Measurements from ENCODE around the gene LCE2A. TPM values are rescaled to one million over a fixed set of nuclear protein-coding genes. Genes with fewer than 3 reads are reported as not detected.
"Not testable (repeated sequence)": the region's sequence is repeated elsewhere in the genome, so short reads cannot be mapped to it uniquely, and the experiment has no call there.

The LCE2A gene, protein sequence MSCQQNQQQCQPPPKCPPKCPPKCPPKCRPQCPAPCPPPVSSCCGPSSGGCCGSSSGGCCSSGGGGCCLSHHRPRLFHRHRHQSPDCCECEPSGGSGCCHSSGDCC
- total RNA-seq = 1.2 TPM

DNA sequence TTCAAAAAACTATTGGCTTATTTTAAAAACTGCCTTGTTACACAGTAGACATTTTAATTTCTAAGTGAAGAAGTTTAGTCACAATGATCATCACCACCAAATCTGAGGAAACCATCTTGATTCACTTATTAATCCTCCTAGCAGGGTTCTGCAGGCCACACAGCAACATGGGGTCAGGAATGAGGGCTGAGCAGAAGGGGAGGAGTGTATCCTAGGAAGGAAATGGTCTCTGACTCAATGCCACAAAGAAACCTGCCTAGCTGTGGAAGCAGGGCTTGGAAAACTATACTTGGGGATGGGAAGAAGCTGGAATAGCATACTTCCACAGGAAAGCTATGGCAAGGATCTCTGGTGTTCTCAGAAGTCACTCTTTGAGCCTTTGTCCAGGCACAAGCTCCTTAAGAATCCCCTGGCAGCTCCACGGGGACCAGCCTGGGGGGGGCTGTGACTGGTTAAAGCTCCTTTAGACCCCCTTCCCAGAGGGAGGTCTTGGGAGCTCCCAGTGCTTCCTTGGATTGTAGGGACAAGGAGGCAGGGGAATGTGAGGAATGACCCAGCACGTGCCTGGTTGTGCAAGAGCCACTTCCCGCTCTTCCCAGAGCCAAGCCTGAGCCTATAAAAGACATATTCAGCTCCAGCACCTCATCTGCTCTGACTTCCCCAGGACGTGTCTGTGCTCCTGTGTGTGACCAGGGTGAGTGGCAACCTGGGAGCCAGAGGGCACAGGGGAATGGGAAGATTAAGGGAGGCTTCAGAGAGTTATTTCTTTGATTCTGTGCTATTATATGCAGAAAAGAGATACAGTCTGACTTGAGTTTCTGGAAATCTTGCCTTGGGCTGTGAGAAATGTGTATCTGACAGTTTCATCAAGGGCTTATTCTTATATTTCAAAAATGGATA is at the start of gene LCE2A:
Gene LCE2A, plus strand, starts transcription at position 645 of the 900 bp plus-strand sequence. CDS start 557 bp downstream, outside the sequence.
- DNase-seq = no peak

DNA sequence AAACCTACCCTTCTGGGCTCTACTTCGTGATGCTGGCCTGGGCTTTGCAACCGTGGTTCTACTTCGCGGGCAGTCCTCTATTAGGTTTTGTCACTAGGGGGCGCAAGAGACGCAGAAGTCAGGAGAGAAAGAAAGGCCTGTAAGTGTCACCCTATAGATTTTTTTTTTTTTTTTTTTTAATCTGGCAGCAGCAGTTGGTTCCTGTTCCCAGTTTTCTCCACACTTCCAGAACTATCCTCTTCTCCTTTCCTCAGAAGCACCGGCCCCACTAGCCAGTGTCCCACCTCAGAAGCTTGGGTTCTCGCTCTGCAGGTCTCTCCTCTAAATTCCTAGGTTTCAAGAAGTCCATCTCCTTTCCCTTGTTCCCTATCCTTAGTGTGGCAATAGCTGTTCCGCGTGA is 44.0 kb upstream of the LCE2A start:
- DNase-seq = no peak

DNA sequence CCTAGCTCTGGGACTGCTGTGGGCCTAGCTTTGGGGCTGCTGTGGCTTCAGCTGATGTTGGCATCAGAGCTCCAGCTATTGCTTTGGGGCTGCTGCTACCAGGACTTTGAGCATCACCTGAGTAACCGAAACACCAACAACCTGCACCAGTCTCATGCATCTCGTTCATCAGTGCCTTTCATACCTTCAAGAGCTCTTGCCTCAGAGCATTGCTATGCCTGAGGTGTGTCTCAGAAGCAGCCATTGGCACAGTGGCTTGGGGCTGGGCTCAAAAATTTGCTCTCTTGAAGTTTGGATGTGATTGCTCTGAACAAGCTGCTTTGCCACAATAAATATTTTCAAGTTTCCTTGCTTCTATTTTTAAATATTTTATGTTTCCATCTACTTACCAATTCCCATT is 41.7 kb upstream of the LCE2A start:
- DNase-seq = no peak

- DNase-seq = no peak
These were observed 40.5 kb upstream of the LCE2A start for GRCh38 chr1:152657677-152658076.

DNA sequence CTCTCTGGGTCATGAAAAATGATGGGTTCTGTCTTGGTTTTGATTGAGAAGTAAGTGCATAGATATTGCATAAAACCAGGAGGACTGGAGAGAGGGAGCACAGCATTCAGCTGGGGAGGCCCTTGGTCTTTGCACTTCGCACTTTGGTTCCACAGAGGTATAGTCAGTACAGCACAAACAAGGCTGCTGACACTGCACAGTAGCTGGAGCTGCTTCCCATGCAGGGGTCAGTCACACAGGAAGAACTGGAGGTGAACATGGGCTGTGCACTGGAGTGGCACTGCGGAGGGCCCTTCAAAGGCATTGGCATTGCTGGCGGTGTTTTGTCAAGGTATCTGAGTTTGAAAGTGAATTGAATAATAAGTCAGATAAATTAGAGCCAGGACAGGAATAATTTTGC is 39.5 kb upstream of the LCE2A start:
- no peak for DNase-seq

DNA sequence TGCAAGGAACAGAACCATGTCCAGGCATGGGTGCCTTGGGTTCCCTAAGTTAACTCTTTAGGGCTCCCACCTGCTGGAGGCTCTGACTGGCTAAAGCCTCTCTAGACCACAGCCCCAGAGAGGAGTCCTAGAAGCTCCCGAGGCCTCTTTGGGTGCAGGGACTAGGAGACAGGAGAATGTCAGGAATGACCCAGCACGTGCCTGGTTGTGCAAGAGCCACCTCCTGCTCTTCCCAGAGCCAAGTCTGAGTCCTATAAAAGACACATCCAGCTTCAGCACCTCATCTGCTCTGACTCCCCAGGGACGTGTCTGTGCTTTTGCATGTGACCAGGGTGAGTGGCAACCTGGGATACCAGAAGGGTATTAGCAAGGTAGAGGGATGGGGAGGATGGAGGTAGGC is 35.0 kb upstream of the LCE2A start, which contains the start of gene LCE2D:
Gene LCE2D, plus strand, starts transcription at position 283 of the 400 bp plus-strand sequence. CDS start 726 bp downstream, outside the sequence.
- no peak for DNase-seq

GRCh38 chr1:152666171-152666570 is 32.0 kb upstream of the LCE2A start:
- not testable (repeated sequence) for DNase-seq

DNA sequence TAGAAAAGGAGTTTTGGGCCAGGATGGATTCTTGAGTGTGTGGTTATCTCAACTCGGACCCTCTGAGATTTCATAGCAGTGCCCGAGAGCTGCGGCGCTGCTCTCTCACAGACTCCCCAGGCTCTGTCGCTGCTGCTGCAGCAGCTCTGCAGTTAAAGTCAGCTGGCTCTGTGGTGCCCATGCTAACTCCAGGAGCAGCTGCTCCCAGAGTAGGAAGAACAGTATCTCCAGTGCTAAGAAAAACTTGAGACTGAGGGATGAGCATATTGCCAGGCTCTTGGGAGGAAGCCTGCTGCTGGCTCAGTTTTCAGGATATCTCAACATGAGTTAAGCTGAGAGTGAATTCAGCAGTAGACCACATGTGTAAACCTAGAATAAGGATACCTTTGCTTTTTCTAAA is 30.5 kb upstream of the LCE2A start:
- no peak for DNase-seq

DNA sequence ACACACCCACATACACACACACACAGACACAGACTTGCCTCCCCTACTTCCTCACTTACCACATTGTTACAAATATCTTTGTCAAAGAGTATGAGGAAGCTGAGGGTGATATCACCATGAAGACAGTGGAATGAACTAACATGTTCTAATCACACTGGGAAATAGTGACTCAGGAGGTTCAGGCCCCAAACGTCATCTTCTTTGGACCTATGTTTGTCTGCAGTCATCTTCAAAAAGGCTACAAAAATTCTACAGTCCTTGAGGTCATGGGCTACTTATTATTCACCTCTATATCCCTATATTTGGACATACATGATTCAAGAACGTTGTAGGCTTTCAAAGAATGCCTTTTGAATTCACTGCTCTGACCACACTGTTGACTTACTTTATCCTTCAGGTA is 25.1 kb upstream of the LCE2A start:
- DNase-seq = no peak

GRCh38 chr1:152674983-152675382 is 23.2 kb upstream of the LCE2A start, which contains the start of gene LCE2C:
TSS of gene LCE2C (plus strand) at chr1:152675279. CDS start at chr1:152676016, 737 bp downstream.
- DNase-seq = not testable (repeated sequence)

DNA sequence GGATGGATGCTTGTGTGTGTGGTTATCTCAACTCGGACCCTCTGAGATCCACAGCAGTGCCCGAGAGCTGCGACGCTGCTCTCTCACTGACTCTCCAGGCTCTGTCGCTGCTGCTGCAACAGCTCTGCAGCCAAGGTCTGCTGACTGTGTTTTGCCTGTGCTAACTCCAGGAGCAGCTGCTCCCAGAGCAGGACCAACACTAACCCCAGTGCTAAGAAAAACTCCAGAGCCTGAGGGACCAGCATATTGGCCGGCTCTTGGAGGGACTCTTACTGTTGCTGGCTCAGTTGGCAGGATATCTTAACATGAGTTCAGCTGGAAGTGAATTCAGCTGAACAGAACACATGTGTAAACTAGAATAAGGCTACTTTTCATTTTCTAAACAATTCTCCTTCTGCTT is 18.7 kb upstream of the LCE2A start:
- DNase-seq = no peak

- DNase-seq = no peak
These were observed 16.5 kb upstream of the LCE2A start for GRCh38 chr1:152681616-152682015.

DNA sequence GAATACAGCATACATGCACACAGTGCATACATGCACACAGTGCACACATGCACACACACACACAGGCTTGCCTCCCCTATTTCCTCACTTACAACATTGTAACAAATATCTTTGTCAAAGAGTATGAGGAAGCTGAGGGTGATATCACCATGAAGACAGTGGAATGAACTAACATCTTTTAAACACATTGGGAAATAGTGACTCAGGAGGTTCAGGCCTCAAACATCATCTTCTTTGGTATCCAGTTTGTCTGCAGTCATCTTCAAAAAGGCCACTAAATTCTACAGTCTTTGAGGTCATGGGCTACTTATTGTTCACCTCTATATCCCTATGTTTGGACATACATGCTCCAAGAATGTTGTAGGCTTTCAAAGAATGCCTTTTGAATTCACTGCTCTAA is 14.3 kb upstream of the LCE2A start:
- DNase-seq = no peak

GRCh38 chr1:152685823-152686222 is 12.3 kb upstream of the LCE2A start, which contains the start of gene LCE2B:
TSS of gene LCE2B (plus strand) at chr1:152686123. CDS start at chr1:152686844, 721 bp downstream.
- not testable (repeated sequence) for DNase-seq

GRCh38 chr1:152699746-152700145 is 1.6 kb downstream of the LCE2A start:
- no peak for DNase-seq

DNA sequence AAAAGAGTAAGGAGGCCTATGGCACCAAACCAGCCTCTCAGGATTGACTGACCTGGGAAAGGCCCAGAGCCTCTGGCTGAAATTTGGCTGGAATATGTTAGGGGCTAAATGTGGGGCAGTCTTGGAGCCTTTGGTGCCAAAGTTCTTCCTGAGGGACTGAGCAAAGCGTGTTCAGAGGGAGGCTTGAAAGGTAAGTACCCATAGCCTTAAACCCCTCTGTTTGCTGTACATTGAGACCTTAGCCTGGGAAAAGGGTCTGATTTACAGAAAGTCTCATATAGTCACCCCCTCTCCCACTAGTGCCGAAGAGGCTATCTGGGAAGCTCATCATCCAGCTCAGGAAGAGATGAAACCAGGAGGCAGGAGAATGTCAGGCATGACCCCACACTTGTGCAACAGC is 9.7 kb downstream of the LCE2A start, which contains the start of gene LCE4A:
Gene LCE4A, plus strand, starts transcription at position 301 of the 400 bp plus-strand sequence. CDS start 916 bp downstream, outside the sequence.
- no peak for DNase-seq

DNA sequence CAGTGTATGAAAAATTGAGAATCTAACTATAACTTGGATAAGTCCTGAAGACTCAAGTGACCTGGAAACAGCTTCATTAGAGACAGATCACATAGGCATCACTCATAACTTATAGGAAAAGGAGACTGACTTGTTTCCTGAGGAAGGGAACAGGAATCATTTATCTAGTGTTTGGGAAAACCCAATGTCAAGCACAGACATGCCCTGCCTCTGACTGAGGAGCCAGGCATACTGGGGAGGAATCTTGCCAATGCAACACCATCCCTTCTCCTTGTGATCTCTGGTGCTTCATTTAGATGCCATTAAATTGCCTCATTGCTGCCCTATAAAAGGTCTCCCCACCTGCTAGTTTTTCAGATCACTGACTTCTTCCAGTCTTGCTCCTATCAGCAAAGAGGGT is 20.1 kb downstream of the LCE2A start:
- no peak for DNase-seq

- DNase-seq = no peak
These were observed 27.1 kb downstream of the LCE2A start for GRCh38 chr1:152725261-152725660.

DNA sequence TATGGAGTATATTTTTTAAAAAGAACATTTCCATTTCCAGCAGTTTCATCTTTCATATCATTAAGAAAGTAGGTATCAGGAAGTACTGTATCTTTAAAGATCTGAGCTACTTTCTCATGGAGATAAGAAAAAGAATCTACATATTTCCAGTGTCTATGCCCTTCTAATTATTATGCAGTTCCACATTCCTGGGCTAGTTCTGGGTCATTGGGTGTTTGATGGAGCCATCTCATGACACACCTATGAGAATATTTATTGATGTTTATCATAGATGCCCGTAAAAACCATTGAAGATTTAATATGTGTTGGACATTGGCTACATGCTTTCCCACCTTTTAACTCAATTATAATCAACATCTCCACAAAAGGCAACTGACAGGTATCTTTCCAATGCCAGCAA is 30.8 kb downstream of the LCE2A start:
- no peak for DNase-seq

- DNase-seq = no peak
These were observed 37.5 kb downstream of the LCE2A start for GRCh38 chr1:152735648-152736047.

DNA sequence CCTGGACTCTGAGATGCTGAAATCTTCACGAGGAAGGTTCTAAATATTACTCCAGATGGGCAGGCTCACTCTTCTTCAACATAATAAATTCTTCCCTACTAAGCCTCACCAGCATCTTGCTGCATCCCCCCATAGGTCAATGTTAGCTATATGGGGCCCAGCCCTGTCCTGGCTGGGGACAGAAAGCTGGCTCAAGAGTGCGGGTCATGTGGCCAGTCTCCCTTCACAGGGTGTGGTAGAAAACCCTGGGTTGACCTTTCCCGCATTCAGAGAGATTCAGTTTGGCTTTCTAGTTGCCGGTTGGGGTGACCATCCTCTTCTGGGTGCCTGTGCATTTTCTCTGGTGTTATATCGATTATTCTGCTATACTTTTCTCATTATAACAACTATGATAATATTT is 39.9 kb downstream of the LCE2A start:
- no peak for DNase-seq

DNA sequence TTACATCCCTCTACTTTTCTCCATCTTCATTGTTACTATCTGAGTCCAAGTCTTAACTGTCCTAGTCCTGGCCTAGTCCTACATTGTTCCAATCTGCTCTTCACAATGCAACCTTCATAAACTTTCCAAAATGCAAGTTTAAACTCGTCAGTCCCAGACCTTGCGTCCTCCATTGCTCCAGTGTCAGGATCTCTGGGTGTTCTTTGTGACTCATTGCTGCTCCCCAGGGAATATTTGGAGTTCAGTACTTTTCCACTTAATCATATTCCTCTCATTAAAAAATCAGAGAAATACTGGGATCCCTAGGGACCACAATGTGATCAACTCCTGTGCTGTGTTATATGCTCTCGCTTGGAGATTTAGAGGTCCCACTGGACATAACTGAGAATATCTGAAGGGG is 41.7 kb downstream of the LCE2A start:
- DNase-seq = no peak

- no peak for DNase-seq
These were observed 43.5 kb downstream of the LCE2A start for GRCh38 chr1:152741656-152742055.
